Dedifferentiated amniotic fluid mesenchymal stem cell (primary cell): Measurements from ENCODE around the gene ANKRD62.
"Not testable (repeated sequence)": the region's sequence is repeated elsewhere in the genome, so short reads cannot be mapped to it uniquely, and the experiment has no call there.

ENCODE experiments used
- DNase-seq: peaks from one replicate; pipeline ENCODE4 v3.0.0-alpha.2; 2016; ENCODE audit errors: extremely low spot score

Gene ANKRD62

GRCh38 chr18:12066910-12067511 is 26.6 kb upstream of the ANKRD62 start:
- no peak for DNase-seq

DNA sequence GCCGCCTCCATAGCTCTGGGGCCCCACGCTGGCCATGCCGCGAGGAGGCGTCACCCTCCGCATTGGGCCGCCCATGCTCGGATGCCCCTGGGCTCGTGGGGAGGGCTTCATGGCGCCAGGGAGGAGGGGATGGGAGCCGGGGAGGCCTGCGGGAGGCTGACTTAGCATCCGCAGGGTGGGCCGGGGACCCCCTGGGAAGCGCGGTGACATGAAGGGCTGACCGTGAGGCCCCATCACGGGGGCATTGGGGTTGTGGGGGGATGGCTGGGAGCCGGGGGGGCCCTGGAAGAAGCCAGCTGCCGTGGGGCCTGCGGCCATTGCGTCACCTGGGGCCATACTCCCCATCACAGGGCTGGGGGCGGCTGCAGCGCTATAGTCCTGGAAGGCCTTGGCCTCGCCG is 26.0 kb upstream of the ANKRD62 start:
- DNase-seq = no peak

DNA sequence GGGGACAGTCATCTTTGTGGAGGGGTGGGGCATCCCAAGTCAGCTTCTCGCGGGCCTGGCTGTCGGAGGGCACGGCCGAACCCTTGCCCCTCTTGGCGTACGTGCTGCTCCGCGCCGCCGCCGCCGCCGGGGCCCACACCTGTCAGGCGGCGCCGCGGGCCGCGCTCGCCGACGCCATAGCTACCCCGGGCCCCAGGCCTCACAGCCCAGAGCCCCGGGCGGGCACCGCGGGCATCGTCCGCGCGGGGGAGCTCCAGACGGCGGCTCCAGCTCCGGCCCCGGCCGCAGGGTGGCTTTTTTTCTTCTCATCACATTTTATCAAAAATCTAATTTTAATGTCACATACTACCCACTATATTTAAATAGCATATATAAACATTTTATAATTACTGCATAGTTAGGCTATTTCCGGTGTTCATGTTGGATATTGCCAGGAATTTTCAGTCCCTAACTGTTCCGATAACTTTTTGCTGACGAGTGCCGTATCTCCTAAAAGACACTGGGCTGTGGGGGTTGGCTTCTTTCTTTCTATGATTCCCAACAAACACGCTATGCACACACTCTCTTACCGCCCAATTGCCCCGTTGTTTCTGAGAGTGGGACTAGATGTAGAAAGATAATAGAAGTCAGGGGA is 25.2 kb upstream of the ANKRD62 start:
- DNase-seq = not testable (repeated sequence)

DNA sequence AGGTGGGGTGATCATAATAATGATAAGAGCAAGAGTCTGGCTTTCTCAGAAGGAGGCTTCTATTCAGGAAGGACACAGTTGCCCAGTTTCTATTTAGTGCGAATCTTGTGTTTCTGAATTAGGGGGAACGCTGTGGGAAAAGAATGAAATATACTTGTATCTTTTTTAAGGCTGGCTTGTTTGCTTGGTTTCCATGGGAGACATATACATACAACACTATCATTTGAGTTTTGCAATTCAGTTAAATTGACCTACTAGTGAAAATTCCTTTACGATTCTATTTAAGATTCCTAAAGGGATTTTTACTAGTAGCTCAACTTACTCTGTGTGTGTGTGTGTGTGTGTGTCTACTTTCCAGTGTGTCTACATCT is 24.7 kb upstream of the ANKRD62 start:
- DNase-seq = no peak

DNA sequence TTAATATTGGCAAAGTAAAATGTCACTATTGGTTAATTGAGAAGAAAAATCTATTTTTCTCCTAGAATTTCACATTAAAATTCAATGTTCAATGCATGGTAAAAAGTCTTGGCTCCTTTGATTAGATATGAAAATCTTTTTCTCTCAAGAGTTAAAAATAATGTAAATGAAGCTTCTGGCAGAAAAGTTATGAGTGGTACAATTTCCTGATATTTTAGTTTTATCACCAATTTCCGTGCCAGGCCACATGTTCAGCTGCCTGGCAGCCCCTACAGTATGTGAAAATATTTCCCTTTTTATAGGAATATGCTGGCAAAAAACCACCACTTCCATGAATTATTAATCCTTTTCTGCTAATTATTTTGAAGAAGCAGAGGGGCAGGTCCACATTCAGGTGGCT is 22.6 kb upstream of the ANKRD62 start:
- DNase-seq = not testable (repeated sequence)

- DNase-seq = no peak
These were observed 20.6 kb upstream of the ANKRD62 start for GRCh38 chr18:12072996-12073395.

DNA sequence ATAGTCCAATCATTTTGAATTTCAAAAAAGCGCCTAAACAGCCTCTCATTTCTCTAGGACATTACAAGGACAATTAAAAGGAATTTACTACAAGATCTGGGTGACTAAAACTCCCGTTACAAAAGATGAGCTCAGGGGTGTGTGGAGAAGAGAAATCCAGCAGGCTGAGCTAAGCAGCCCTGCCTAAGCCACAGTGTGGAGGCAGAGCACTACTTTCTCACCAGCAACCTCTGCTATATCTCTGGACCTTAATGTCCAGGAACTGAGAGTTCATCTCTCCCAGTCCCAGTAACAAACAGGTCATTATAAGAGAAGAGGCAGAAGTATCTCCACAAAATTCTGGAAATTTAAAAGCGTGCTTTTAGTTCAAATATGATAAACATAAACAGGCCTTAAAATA is 18.9 kb upstream of the ANKRD62 start:
- DNase-seq = no peak

DNA sequence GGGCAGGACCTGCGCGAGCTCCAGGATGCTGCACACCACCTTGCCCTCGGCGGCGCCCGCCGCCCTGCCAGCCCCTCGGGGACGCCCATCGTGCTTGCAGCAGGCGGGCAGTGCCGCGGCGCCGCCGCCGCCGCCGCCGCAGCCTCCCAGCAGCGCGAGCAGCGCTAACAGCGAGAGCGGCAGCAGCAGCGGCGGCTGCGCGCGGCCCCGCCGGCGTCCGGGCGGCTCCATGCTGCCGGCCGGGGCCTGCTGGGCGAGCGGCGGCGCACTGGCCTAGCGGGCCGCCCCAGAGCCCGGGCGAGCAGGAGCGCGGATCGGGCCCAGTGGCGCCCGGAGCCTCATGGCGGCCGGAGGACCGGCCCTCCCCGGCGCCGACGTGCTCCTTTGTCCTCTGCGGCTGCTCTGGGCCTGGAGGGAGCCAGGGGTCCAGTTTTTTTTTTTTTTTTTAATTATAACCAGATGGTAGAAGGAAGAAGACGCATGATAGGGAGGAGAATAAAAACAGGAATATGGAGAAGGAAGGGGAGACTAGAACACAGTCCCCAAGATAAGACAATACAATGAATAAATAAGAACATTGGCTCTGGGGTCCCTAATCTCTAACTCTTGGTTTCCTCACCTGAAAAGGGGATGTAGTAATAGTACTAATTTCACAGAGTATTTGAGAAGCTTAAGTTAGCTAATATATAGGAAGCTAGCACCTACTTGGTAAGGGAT is 17.1 kb upstream of the ANKRD62 start:
- no peak for DNase-seq

DNA sequence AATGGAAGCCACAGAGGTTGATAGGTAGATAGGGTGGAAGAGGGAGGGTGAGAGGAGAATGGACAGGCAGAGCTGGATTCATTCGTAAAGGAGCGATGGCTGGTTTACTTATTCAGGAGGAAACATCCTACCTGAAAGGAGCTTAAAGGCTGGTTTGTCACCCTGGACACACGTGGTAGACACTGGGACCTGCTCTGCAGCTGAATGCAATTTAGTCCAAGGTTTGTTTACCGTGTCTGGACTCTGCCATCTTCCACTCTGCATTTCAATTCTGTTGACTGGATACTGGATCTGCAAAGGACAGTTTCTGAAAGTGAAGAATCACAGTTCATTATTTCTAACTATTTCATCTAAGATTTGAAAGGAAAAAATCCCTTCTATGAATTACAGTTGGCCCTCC is 15.6 kb upstream of the ANKRD62 start:
- not testable (repeated sequence) for DNase-seq

DNA sequence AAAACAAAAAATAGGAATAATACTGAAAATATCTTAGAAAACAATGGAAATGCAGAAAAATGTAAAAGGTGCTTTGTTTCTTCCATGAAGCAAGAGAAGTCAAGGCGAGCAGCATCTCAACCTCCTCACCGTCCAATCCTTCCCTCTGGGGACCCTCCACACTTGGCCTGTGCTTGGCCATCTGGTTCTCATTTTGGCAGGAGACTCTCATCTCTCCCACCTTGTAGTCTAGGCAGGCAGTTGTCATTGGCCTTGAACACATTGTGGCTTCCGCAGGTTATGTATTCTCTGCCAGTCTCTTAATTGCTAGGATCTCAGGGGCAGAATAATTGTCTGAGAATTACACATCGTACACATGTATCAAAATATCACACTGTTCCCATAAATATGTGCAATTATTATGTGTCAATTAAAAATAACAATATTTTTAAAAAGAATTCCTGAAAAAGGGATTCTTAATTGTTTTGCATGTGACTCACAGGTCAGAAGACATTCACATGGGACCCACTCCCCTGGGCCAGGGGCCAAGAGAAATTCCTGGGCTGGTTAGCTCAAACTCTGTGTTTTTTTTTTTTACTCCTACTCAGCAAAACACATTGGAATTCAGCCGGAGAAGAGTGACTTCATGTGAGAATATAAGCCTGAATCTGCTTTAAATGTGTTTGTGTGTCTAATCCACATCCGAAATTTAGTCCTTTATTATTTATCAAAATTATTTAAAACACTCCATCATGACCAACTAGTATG is 14.0 kb upstream of the ANKRD62 start:
- DNase-seq = peak; percentile 58

GRCh38 chr18:12085136-12085535 is 8.5 kb upstream of the ANKRD62 start:
- DNase-seq = no peak

- no peak for DNase-seq
These were observed 7.9 kb upstream of the ANKRD62 start for GRCh38 chr18:12085786-12086185.

- no peak for DNase-seq
These were observed 7.4 kb upstream of the ANKRD62 start for GRCh38 chr18:12086249-12086648.

DNA sequence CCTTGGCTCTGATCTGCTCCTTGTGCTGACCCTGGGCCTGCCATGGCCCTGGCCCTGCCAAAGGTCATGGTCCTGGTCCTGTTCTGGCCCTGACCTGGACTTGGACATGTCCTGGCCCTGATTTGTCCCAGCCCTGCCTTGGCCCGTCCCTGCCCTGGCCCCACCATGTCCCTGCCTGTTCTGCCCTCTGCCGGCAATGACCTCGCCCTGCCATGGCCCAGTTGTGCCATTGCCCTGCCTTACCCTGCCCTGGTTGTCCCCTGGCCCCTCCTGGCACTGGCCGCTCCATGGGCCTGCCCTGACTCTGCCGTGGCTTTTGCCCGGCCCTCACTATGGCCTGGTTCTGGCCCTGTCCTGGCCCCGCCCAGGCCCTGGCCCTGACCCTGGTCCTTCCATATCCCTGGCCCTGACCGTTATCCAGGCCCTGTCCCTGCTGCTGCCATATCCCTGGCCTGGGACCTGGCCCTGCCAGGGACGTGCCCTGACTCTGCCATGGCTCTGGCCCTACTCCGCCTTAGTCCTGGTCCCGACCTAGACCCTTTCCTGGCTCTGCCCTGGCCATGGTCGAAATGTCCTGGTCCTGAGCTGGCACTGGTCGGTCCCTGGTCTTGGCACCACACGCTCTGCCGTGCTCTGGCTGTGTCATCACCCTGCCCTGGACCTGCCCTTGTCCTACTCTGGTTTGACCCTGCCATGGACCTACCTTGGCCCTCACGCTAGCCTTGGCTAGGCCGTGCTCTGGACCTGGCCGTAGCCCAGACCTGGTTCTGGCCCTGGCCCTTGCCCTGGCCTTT is 6.8 kb upstream of the ANKRD62 start:
- DNase-seq = no peak

DNA sequence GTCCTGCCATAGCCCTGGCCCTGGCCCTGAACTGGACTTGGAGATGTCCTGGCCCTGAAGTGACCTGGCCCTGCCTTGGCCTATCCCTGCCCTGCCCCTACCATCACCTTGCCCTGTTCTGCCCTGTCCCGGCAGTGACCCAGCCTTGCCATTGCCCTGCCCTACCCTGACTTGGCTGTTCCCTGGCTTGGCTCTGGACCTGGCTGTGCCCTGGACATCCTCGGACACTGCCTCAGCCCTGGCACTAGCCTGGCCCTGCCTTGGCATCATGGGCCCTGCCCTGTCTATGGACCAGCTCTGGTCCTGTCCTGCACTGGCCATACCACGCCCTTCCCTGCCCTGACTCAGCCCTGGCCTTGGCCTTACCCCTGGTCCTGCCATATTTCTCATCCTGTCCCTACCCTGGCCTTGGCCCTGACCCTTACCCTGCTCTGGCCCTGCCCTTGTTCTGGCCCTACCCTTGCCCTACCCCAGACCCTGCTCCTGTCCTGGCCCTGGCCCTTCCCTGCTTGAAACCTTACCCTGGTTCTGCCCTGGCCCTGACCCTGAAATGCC is 6.1 kb upstream of the ANKRD62 start:
- no peak for DNase-seq

GRCh38 chr18:12088096-12088495 is 5.5 kb upstream of the ANKRD62 start:
- DNase-seq = no peak

- DNase-seq = no peak
These were observed 4.8 kb upstream of the ANKRD62 start for GRCh38 chr18:12088731-12089375.

DNA sequence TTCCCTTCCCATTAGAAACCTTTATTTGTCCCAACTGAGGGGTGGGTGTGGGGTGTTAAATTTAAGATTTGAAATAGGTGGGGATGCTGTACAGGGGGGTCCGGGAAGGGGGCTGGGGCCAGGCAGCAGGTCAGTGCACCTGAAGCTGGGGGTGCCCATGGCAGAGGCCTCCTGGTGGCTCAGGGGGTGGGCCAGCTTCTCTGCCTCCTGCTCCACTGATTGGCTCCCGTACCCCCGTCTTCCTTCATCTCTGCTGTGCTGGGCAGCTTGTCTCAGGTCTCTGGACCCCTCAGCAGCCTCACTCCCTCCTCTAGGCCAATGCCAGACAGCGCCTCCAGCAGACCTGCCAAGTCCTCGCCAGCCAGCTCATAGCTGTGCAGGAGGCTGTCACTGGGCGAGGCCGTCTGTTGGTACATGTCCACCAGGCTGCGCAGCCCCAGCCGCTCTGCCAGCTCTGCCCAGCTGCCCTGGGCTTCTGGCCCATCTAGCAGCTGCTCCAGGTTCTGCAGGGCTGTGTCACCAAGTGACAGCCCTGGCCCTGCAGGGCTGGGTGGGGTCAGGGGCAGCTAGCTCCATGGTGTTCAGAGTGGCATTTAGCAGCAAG is 2.0 kb upstream of the ANKRD62 start:
- DNase-seq = no peak

- no peak for DNase-seq
These were observed 1.0 kb upstream of the ANKRD62 start for GRCh38 chr18:12092398-12093229.

DNA sequence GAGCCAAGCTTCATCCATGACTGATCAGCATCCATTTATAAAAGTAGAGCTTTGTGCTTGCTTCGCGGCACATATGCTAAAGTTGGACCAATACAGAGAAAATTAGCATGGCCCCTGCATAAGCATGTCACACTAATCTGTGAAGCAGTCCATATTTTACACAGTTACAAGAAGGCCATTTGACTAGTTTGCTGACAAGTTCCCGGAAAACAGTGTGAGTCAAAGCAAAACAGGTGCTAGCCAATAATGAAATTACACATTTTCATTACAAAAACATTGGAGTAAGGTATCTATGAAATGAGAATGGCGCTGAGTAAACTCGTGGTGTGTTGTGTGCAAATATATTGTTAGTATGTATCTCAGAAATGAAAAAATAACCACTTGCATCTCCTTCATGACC is 4.7 kb downstream of the ANKRD62 start:
- no peak for DNase-seq
